NCI-H1436 (cell line): Measurements from ENCODE around the gene TSSC4.
"Not testable (repeated sequence)": the region's sequence is repeated elsewhere in the genome, so short reads cannot be mapped to it uniquely, and the experiment has no call there.

ENCODE experiments used
- DNase-seq: peaks from one replicate; lab custom pipeline; 2025; lab: John Stamatoyannopoulos, UW

The TSSC4 gene

DNA sequence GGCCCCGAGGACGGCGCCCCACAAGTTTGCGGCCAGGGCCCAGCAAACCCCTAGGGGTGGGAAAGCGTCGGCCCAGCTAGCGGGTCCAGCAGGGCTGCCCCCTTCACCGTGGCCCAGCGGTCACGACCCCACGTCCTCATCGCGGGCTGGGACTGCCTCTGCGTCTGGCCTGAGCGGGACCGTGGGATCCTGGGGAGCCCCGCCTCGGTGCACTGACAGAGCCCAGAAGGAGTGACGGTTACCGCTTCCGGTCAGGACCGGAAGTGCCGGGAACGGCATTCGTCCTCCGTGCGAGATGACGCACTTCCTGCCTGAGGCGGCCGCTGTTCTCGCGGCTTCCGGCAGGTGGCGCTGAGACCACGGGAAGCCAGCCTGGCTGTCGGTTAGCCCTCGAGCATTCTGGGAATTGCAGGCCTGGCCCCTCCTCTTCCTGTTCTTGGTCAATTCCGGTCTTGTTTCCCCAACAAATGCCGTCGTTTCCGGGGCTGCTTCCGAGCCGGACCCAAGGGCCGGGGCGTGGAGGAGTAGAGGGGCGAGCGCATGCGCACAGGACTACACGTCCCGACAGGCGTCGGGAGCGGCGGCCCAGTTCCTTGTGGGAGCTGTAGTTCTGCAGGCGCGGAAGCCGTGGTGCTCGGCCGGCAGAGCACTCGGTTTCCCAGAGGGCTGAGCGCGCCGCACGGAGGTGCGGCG lies at the start of gene TSSC4:
TSSC4 (plus strand) TSS at position 682 of the 693 bp plus-strand sequence. CDS start 1,884 bp downstream, outside the sequence.
- peak; percentile 99 for DNase-seq

DNA sequence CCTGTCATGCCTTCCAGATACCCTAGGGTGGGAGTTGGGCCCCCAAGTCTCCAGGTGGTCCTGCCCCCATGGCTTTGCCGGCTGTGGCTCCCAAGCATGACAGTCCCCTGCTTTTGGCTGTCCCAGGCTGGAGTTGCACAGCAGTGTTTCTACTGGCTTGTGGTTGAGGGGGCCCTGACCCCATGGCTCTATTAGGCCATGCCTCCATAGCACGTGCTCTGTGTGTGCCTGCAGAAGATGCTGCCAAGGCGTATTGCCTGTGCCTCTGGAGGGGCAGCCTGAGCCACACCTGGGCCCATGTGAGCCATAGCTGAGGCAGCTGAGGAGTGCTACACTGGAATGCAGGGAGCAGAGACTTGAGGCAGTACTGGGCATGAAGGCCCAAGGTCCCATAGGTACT lies 48.8 kb upstream of the TSSC4 start:
- no peak for DNase-seq

DNA sequence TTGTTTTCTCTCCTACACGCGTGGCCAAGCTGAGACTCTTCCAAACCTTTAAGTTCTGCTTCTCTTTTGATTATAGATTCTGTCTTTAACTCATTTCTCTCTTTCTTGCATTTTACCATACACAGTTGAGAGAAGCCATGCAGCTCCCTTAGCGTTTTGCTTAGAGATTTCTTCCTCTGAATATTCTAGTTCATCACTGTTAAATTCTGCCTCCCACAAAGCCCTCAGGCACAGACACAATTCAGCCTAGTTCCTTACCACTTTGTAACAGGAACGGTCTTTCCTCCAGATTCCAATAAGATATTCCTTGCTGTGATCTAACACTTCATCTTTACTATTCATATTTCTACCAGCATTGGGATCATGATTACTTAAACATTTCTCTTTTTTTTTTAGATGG lies 48.1 kb upstream of the TSSC4 start:
- no peak for DNase-seq

DNA sequence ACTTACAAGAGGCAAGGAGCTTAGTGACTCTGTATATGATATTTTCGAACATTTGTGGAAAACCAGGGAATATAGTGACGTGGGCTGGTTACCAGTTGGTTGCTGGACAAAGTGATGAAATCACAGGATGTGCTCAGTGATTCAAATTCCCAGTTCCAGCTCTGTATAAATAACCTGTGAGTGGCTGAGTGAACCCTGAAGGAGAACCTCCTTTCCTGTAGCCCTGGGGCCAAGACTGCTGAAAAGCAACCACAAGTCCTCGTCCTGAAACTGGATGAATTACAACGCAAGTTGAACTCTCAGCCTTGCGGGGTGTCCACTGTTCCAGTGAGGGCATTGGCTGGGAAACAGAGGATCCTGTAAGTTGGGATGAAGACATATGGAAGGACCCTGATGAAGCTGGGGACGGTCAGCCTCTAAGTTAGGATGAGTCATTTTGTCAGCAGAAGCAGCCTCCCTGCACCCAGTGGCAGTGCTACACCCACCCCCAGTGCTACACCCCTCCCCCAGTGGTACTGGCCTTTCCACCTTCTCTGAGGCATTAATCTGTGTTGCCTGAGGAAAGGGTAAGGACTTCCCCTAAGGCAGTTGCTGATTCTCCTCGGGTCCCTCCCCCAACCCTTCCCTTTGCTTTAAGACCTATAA lies 45.4 kb upstream of the TSSC4 start:
- DNase-seq: no peak

DNA sequence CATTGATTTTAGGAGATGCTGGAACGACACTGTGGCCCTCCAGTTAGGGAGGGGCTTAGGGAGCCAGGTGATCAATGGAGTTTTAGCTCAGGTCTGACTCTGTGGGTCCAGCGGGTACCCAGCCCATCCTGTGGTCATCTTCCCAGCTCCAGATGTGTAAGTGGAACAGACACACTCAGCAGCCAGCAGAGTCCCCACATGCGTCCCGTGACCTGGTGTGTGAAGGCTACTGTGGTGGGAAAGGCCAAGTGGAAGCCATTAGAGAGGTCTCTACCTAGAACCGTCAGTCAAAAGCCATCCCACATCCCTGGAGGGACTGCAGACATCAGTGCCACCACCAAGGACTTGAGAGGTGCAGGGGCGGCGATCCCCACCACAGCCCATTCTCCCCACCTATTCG lies 43.3 kb upstream of the TSSC4 start:
- no peak for DNase-seq

DNA sequence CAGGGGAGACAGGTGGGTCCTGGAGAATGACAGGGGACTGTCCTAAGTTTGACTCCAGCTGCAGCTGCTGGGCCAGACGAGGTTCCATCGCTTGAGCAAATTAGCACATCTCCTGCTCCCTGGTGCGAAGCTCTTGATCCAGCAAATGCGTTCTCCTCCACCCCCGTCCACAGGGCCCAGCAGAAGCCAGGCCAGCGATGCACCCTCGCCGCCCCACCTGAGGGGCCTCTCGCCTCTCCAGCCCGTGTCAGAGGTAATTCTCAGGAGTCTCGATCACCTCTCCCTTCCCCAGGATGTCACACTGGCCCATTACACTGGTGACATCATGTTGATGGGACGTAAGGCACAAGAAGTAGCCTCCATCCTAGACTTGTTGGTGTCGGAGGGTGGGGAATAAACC lies 42.9 kb upstream of the TSSC4 start:
- DNase-seq: not testable (repeated sequence)

DNA sequence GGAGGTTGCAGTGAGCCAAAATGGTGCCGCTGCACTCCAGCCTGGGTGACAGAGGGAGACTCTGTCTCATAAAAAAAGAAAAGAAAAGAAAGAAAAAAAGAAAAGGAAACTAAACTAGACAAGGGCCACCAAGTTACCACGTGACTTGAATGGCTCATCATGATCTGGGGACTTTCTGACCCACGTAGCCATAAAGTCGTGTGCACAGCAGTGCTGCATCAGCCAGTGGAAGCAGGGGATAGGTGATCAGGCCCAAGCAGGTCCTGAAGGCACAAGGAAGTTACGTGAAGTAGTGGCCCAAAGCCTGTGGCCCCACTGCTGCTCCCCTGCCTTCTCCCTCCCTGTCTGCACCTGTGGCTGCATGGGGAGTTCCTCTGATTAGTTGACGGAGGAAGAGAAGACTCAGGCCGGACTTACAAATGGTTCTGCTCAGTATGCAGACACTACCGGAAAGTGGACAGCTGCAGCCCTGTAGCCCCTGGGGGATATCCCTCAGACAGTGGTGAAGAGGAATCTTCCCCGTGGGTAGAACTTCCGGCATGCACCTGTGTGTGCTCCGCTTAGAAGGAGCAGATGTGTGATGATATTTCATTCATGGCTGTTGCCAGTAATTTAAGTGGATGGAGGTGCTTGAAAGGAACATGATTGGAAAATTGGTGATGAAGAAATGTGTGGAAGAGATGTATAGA lies 41.7 kb upstream of the TSSC4 start:
- no peak for DNase-seq

DNA sequence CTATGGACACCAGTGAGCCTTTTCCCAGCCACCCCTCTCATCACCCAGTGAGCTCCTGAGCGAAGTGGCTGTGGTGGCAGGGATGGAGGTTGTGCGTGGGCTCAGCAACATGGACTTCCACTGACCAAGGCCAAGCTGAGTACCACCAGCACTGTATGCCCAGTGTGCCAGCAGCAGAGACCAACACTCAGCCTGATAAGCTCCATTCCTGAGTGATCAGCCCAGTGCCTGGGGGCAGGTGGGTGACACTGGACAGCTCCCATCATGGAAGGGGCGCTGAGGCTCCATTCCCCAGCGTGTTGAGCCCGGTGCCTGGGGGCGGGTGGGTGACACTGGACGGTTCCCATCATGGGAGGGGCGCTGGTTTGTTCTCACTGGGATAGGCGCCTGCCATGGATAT lies 41.0 kb upstream of the TSSC4 start:
- no peak for DNase-seq

DNA sequence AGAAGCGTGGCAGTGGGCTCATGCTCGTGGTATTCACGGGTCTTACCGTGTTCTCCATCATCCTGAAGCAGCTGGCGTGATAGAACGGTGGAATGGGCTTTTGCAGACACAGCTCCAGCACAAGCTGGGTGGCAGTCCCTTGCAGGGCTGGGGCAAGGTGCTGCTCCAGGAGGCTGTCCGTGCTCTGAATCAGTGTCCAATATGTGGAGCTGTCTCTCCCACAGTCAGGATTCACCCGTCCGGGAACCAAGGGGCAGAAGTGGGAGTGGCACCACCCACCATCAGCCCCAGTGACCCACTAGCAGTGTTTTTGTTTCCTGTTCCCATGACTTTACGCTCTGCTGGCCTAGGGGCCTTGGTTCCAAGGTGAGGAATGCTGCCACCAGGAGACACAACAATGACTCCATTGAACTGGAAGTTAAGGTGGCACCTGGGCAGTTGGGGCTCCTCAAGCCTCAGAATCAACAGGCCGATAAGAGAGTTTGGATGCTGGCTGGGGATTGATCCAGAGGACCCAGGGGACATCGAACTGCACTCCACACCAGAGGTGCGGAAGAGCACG lies 40.4 kb upstream of the TSSC4 start:
- DNase-seq: no peak

DNA sequence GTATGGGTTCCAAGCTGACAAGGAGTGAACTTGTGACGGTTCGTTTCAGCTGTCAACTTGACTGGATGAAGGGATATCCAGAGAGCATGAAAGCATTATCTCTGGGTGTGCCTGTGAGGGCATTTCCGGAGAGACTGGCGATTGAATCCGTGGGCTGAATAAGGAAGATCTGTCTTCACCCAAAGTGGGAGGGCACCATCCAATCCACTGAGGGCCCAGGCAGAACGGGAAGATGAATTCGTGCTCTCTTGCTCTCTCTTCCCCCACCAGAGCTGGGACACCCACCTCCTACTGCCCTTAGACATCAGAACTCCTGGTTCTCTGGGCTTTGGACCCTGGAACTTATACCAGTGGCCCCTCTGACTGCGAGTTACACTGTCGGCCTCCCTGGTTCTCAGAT lies 39.0 kb upstream of the TSSC4 start:
- no peak for DNase-seq

DNA sequence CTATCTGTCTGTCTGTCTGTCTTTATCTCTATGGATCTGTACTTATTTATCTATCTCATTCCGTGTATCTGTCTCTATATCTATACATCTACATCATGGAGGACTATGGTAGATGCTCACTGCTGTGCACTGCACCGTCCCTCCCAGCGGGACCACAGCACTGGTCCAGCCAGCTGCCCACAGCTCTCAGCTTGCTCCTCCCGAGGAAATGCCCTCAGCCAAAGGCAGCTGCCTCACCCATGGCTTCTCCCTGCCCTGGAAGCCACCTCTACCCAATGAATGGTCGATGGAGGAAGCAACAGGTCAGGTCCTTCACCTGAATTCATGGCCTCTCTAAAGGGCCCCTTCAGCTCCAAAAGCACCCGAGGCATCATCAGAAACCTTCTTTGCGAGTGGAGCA lies 38.1 kb upstream of the TSSC4 start:
- no peak for DNase-seq

DNA sequence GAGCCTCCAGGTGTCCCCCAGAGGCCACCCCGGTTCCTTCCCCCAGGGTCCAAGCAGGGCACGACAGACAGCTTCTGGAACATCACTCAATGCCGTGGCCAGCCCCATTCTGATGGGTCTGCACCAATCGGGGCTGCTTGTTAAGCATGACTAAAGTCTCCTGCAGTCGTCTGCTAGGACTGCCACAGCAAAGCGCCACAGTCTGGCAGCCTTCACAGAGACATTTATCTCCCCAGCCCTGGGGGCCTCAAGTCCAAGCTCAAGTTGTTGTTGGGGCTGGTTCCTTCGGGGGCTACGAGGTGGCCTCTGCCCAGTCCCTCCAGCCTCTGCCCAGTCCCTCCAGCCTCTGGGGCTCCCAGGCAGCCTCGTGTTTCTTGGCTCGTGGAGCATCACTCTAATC lies 37.4 kb upstream of the TSSC4 start:
- DNase-seq: no peak

DNA sequence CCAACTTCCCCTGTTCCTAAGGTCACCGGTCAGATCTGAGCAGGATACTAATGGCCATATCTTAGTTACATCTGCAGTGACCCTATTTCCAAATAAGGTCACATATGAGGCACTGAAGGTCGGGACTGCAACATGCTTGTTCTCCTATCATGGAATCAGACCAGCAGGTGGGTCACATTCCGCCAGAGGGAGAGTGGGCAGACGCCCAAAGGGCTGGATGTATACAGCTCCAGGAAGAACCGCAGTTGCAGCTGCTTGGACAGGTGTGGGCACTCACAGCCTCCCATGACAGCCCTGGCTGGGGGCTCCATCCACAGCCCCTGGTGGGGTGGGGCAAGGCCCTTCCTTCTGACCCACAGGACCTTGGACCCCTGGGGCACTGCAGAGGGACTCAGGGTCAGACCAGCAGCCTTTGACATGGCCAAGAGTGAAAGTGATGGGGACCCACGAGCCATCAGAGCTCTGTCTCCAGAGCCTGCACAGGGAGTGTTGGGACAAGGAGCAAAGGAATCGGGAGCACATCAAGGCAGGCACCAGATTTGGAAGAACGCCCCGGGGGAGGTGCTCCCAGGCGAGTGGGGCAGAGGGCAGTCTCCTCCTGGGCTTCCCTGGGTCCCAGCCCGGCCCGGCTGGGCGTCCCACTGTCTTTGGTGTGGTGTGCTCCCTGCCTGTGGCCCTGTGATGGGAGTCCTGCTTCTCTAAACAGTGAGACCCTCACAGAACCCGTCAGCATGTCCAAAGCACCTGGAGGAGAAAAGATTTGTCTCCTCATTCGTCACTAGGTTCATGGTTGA lies 36.8 kb upstream of the TSSC4 start:
- no peak for DNase-seq

DNA sequence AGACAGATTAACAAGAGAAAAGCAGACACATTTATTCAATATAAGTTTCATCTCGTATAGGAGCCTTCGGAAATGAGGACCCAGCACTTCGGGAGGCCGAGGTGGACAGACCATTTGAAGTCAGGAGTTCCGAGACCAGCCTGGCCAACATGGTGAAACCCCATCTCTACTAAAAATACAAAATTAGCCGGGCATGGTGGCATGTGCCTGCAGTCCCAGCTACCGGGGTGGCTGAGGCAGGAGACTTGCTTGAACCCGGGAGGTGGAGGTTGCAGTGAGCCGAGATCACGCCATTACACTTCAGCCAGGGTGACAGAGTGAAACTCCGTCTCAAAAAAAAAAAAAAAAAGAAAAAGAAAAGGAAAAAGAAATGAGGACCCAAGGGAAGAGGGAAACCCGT lies 36.2 kb upstream of the TSSC4 start:
- not testable (repeated sequence) for DNase-seq

DNA sequence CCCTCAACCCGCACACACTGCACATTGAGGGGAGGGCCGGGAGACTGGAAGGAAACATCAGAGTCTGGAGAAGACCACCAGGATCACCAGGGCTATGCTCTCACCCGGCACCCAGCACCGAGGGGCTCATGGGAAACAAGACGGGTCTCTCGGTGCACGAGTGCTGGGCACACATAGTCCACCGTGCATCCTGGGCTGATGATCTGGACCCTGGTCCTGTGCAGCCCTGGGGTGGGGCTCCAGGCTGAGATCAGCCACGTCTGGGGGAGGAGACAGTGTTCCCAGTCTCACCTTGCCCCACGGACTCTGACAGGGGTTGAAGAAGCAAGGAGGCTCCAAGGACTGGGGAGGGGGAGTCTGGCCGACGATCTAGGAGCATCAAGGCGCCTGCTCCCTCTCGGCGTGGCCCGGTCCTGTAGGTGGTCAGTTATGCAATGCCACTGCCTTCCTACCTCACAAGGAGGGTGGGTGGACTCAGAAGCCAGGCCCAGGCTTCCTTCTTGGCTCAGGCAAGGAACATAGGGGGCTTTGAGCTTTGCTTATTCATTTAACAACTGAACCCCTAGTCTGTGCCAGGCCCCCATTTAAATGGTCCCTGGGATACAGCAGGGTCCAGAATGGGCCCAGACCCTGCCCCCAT lies 34.9 kb upstream of the TSSC4 start:
- DNase-seq: no peak

DNA sequence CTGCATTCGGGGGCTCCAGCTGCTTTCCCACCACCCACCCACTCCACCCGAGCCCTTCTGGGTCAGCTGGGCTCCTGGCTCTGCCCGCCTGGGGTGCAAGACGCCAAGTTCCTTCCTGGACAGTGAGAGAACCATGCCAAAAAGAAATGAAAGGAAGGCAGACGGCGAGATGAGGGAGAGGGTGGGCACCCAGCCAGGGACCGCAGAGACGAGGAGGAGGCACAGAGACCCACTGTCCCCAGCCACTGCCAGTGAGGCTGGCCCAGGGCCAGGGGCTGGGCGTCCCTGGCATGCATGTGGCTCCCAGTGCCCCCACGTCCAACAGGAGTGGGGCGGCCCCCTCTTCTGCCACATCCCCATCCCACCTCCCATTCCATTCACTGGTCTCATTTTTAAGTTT lies 34.3 kb upstream of the TSSC4 start:
- no peak for DNase-seq

DNA sequence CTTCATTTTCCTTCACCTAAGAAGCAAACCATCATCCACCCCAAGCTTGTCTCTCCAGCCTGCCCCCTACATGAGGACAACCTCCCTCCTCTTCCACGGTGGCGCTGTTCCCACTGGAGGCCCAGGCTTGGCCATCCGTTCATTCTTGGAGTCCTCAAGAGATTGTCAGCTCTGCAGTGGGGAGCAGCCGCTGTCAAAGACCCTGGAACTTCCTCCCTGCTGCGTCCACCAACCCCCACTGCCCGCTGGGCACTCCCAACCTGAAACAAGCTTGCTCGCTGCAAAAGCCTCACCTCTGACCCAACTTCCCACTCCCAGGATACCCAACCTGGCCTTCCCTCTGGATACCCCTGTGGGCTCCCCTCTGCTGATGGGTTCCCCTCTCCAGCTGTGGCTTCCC lies 33.8 kb upstream of the TSSC4 start:
- DNase-seq: no peak

DNA sequence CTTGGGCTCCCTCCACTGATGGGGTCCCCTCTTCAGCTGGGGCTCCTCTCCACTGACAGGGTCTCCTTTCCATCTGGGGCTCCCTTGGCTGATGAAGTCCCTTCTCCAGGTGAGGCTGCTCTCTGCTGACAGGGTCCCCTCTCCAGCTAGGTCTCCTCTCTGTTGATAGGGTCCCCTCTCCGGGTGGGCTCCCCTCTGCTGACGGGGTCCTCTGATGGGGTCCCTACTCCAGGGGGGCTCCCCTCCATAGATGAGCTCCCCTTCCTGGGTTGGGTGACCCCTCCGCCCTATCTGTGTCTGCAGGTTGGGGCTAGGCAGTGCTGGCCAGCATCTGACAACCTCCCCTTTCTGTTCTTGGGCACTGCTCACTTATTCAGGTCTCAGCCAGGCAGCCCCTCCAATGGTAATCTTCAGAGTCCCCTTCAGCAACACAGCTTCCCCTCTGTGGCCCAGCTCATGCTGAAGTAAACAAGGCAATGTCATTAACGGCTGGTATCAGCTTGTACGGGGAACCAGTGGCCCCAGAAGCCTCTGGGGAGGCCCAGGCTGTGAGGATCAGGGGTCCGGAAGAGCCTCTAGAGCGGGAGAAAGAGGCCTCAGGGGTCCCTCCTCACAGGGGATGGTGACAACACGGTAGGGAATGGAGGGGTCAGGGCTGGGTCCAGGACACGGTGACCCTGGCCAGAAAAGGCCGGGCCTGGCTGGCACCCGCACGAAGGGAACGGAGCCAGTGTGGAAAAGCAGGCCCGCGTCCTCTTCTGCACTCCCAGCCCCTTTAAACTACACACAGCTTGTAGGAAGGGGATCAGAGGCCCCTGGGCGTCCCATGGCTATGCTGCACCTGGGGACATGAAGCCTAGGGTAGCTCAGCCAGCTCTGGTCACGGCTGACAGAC lies 33.0 kb upstream of the TSSC4 start:
- DNase-seq: no peak

DNA sequence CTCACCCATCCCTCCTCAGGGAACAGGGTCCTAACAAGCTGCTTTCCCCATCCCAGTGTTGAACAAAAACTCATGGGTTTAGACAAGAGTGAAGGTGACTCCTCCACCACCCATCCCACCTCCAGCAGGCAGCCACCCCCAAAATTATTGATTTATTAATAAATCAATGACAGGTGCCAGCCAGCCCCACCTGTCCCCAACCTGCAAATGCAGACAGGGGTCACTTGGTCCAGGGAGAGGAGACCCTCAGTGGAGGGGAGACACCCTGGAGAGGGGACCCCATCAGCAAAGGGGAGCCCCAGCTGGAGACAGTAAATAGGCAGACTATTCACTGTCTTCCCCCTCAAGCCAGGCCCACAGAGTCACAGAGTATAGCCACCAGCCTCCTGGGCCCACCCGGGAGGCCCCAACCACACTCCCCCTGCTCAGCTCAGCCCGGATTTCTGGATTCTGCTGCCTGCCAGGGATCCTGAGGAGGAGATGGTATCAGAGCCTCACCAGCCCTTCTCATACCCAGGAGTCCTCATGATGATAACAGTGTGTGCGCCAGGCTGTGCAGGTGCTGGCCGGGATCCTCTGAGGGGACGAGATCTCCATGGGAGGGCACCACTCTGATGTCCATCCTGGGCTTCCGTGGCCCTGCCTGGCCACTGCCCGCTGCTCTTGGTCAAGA lies 32.2 kb upstream of the TSSC4 start:
- DNase-seq: no peak

DNA sequence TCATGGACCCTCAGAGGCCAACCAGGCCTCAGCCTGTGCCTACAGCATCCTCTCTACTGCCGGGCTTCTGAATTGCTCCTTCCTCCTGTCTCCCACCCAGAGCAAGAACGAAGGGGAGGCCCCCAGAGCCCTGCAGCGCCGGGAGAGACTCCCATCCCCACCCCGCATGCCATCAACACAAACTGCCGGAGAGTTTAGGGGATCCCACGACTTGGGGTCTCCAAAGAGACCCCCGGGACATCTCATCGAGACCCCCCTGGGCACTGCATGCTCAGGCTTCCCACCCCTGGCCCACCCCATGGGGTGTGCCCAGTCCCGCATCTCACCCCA lies 31.7 kb upstream of the TSSC4 start:
- no peak for DNase-seq
